Measurements from ENCODE around the gene GRIA3.

Gene GRIA3

GRCh38 chrX:123455693-123456092, 271.6 kb downstream of the GRIA3 start:
- Mint-ChIP-seq H3K4me3 (no peak overlapping the region), H3K36me3 (ENCODE audit: low read depth) (no peaks in the 10 kb centered on the region), H3K27ac (no peak overlapping the region), H3K4me1 (ENCODE audit: low read depth) (no peaks in the 10 kb centered on the region), H3K27me3 (ENCODE audit: low read depth) (no peaks in the 10 kb centered on the region), H3K9me3 (no peaks in the 10 kb centered on the region)

- H3K9me3 Mint-ChIP-seq: no peaks in the 10 kb centered on the region
- H3K4me1 Mint-ChIP-seq (ENCODE audit: low read depth): no peaks in the 10 kb centered on the region
- H3K4me3 Mint-ChIP-seq: no peak overlapping the region
- no peaks in the 10 kb centered on the region for H3K36me3 Mint-ChIP-seq (ENCODE audit: low read depth)
- no peaks in the 10 kb centered on the region for H3K27me3 Mint-ChIP-seq (ENCODE audit: low read depth)
- H3K27ac Mint-ChIP-seq: no peak overlapping the region
These were observed 280.6 kb downstream of the GRIA3 start for GRCh38 chrX:123464709-123465108.

GRCh38 chrX:123468481-123468880, 284.4 kb downstream of the GRIA3 start:
- Mint-ChIP-seq H3K36me3 (ENCODE audit: low read depth) (no peaks in the 10 kb centered on the region), H3K4me1 (ENCODE audit: low read depth) (no peaks in the 10 kb centered on the region), H3K4me3 (no peak overlapping the region), H3K27me3 (ENCODE audit: low read depth) (no peaks in the 10 kb centered on the region), H3K27ac (no peak overlapping the region), H3K9me3 (no peaks in the 10 kb centered on the region)

- H3K36me3 Mint-ChIP-seq (ENCODE audit: low read depth): no peaks in the 10 kb centered on the region
- H3K27me3 Mint-ChIP-seq (ENCODE audit: low read depth): peaks cover 3% of the 10 kb centered on the region
- no peak overlapping the region for H3K4me3 Mint-ChIP-seq
- no peaks in the 10 kb centered on the region for H3K9me3 Mint-ChIP-seq
- no peaks in the 10 kb centered on the region for H3K4me1 Mint-ChIP-seq (ENCODE audit: low read depth)
- no peak overlapping the region for H3K27ac Mint-ChIP-seq
These were observed 291.1 kb downstream of the GRIA3 start for GRCh38 chrX:123475068-123475724.

- Mint-ChIP-seq H3K4me1 (ENCODE audit: low read depth) (no peaks in the 10 kb centered on the region), H3K9me3 (no peaks in the 10 kb centered on the region), H3K27ac (no peak overlapping the region), H3K4me3 (no peak overlapping the region), H3K27me3 (ENCODE audit: low read depth) (peaks cover 3% of the 10 kb centered on the region), H3K36me3 (ENCODE audit: low read depth) (no peaks in the 10 kb centered on the region)
These were observed 292.6 kb downstream of the GRIA3 start for GRCh38 chrX:123476611-123477219.

GRCh38 chrX:123477673-123478072, 293.6 kb downstream of the GRIA3 start:
- Mint-ChIP-seq H3K27me3 (ENCODE audit: low read depth) (peaks cover 3% of the 10 kb centered on the region), H3K27ac (no peak overlapping the region), H3K4me1 (ENCODE audit: low read depth) (no peaks in the 10 kb centered on the region), H3K36me3 (ENCODE audit: low read depth) (no peaks in the 10 kb centered on the region), H3K4me3 (no peak overlapping the region), H3K9me3 (no peaks in the 10 kb centered on the region)

GRCh38 chrX:123481913-123482851, 298.1 kb downstream of the GRIA3 start:
- H3K4me3 Mint-ChIP-seq: no peak overlapping the region
- H3K27me3 Mint-ChIP-seq (ENCODE audit: low read depth): peaks cover 3% of the 10 kb centered on the region
- H3K4me1 Mint-ChIP-seq (ENCODE audit: low read depth): no peaks in the 10 kb centered on the region
- no peak overlapping the region for H3K27ac Mint-ChIP-seq
- no peaks in the 10 kb centered on the region for H3K36me3 Mint-ChIP-seq (ENCODE audit: low read depth)
- H3K9me3 Mint-ChIP-seq: no peaks in the 10 kb centered on the region

- H3K27ac Mint-ChIP-seq: no peak overlapping the region
- H3K36me3 Mint-ChIP-seq (ENCODE audit: low read depth): no peaks in the 10 kb centered on the region
- no peak overlapping the region for H3K4me3 Mint-ChIP-seq
- no peaks in the 10 kb centered on the region for H3K4me1 Mint-ChIP-seq (ENCODE audit: low read depth)
- no peaks in the 10 kb centered on the region for H3K27me3 Mint-ChIP-seq (ENCODE audit: low read depth)
- H3K9me3 Mint-ChIP-seq: no peaks in the 10 kb centered on the region
These were observed 302.2 kb downstream of the GRIA3 start for GRCh38 chrX:123486297-123486696.

GRCh38 chrX:123487236-123487635, 303.2 kb downstream of the GRIA3 start:
- Mint-ChIP-seq H3K27me3 (ENCODE audit: low read depth) (no peaks in the 10 kb centered on the region), H3K9me3 (no peaks in the 10 kb centered on the region), H3K4me3 (no peak overlapping the region), H3K4me1 (ENCODE audit: low read depth) (no peaks in the 10 kb centered on the region), H3K36me3 (ENCODE audit: low read depth) (no peaks in the 10 kb centered on the region), H3K27ac (no peak overlapping the region)

- no peak overlapping the region for H3K4me3 Mint-ChIP-seq
- H3K9me3 Mint-ChIP-seq: no peaks in the 10 kb centered on the region
- H3K27me3 Mint-ChIP-seq (ENCODE audit: low read depth): no peaks in the 10 kb centered on the region
- H3K27ac Mint-ChIP-seq: no peak overlapping the region
- no peaks in the 10 kb centered on the region for H3K36me3 Mint-ChIP-seq (ENCODE audit: low read depth)
- no peaks in the 10 kb centered on the region for H3K4me1 Mint-ChIP-seq (ENCODE audit: low read depth)
These were observed 303.6 kb downstream of the GRIA3 start for GRCh38 chrX:123487669-123488068.

- H3K4me1 Mint-ChIP-seq (ENCODE audit: low read depth): no peaks in the 10 kb centered on the region
- no peaks in the 10 kb centered on the region for H3K36me3 Mint-ChIP-seq (ENCODE audit: low read depth)
- no peak overlapping the region for H3K4me3 Mint-ChIP-seq
- no peaks in the 10 kb centered on the region for H3K9me3 Mint-ChIP-seq
- H3K27ac Mint-ChIP-seq: no peak overlapping the region
- H3K27me3 Mint-ChIP-seq (ENCODE audit: low read depth): no peaks in the 10 kb centered on the region
These were observed 304.9 kb downstream of the GRIA3 start for GRCh38 chrX:123489011-123489410.

GRCh38 chrX:123493857-123494256, 309.8 kb downstream of the GRIA3 start:
- H3K4me3 Mint-ChIP-seq: no peak overlapping the region
- H3K9me3 Mint-ChIP-seq: no peaks in the 10 kb centered on the region
- no peaks in the 10 kb centered on the region for H3K4me1 Mint-ChIP-seq (ENCODE audit: low read depth)
- H3K36me3 Mint-ChIP-seq (ENCODE audit: low read depth): no peaks in the 10 kb centered on the region
- H3K27me3 Mint-ChIP-seq (ENCODE audit: low read depth): no peaks in the 10 kb centered on the region
- no peak overlapping the region for H3K27ac Mint-ChIP-seq

- Mint-ChIP-seq H3K27me3 (ENCODE audit: low read depth) (no peaks in the 10 kb centered on the region), H3K9me3 (no peaks in the 10 kb centered on the region), H3K27ac (no peak overlapping the region), H3K36me3 (ENCODE audit: low read depth) (no peaks in the 10 kb centered on the region), H3K4me1 (ENCODE audit: low read depth) (no peaks in the 10 kb centered on the region), H3K4me3 (no peak overlapping the region)
These were observed 315.7 kb downstream of the GRIA3 start for GRCh38 chrX:123499787-123500186.

GRCh38 chrX:123504047-123504446, 320.0 kb downstream of the GRIA3 start:
- H3K4me1 Mint-ChIP-seq (ENCODE audit: low read depth): no peaks in the 10 kb centered on the region
- no peaks in the 10 kb centered on the region for H3K9me3 Mint-ChIP-seq
- no peak overlapping the region for H3K27ac Mint-ChIP-seq
- no peaks in the 10 kb centered on the region for H3K27me3 Mint-ChIP-seq (ENCODE audit: low read depth)
- H3K4me3 Mint-ChIP-seq: no peak overlapping the region
- H3K36me3 Mint-ChIP-seq (ENCODE audit: low read depth): no peaks in the 10 kb centered on the region

Measured in T-helper 1 cell treated with Interleukin-12 subunit alpha and Interleukin-12 subunit beta and Interleukin-4 antibody, amounts not matched to agents 30 μg/mL and 1 μg/mL, for 36 hours (primary cell).